ENCODE results near the gene SPRR3.

The SPRR3 gene

GRCh38 chr1:153001382-153001781 lies at the start of gene SPRR3:
SPRR3 (plus strand) TSS chr1:153001749; CDS start chr1:153003021, 1,272 bp downstream.
- no peak for DNase-seq

GRCh38 chr1:152953761-152954160 lies 47.8 kb upstream of the SPRR3 start:
- no peak for DNase-seq

GRCh38 chr1:152954436-152954835 lies 47.1 kb upstream of the SPRR3 start:
- no peak for DNase-seq

GRCh38 chr1:152957561-152957960 lies 44.0 kb upstream of the SPRR3 start:
- DNase-seq, result no peak

GRCh38 chr1:152959273-152959672 lies 42.3 kb upstream of the SPRR3 start:
- no peak for DNase-seq

GRCh38 chr1:152959801-152960451 lies 41.6 kb upstream of the SPRR3 start:
- DNase-seq, result no peak

GRCh38 chr1:152960452-152961044 lies 41.0 kb upstream of the SPRR3 start:
- DNase-seq, result no peak

GRCh38 chr1:152961226-152961891 lies 40.2 kb upstream of the SPRR3 start:
- no peak for DNase-seq

- no peak for DNase-seq
Observed at GRCh38 chr1:152962876-152963415, 38.6 kb upstream of the SPRR3 start.

GRCh38 chr1:152964536-152964935 lies 37.0 kb upstream of the SPRR3 start:
- no peak for DNase-seq

GRCh38 chr1:152965853-152966252 lies 35.7 kb upstream of the SPRR3 start:
- no peak for DNase-seq

GRCh38 chr1:152967201-152967600 lies 34.3 kb upstream of the SPRR3 start:
- DNase-seq, result no peak

- DNase-seq, result peak in 1 of 2 donors; percentile 14
Observed at GRCh38 chr1:152968248-152968647, 33.3 kb upstream of the SPRR3 start.

- no peak for DNase-seq
Observed at GRCh38 chr1:152969036-152969435, 32.5 kb upstream of the SPRR3 start.

GRCh38 chr1:152970495-152970894 lies 31.1 kb upstream of the SPRR3 start, which contains the start of gene SPRR4:
SPRR4 (plus strand) TSS chr1:152970648; CDS start chr1:152971891, 1,243 bp downstream.
- no peak for DNase-seq

GRCh38 chr1:152972196-152972886 lies 29.2 kb upstream of the SPRR3 start:
- no peak for DNase-seq

GRCh38 chr1:152976688-152977087 lies 24.9 kb upstream of the SPRR3 start:
- no peak for DNase-seq

- no peak for DNase-seq
Observed at GRCh38 chr1:152977614-152978013, 23.9 kb upstream of the SPRR3 start.

- no peak for DNase-seq
Observed at GRCh38 chr1:152980676-152981075, 20.9 kb upstream of the SPRR3 start.

- DNase-seq, result no peak
Observed at GRCh38 chr1:152981146-152981871, 20.2 kb upstream of the SPRR3 start.

- DNase-seq, result no peak
Observed at GRCh38 chr1:152982076-152982475, 19.5 kb upstream of the SPRR3 start.

- DNase-seq, result no peak
Observed at GRCh38 chr1:152983234-152983633, 18.3 kb upstream of the SPRR3 start.

- no peak for DNase-seq
Observed at GRCh38 chr1:152983743-152984142, 17.8 kb upstream of the SPRR3 start, which contains the start of gene SPRR1A. SPRR1A (plus strand) TSS chr1:152984081; CDS start chr1:152985231, 1,150 bp downstream.

All from inflammatory macrophage treated with lipopolysaccharide for 1 hour (primary cell).